OCI-LY7 (cell line): Measurements from ENCODE around the gene MEIS2.

ENCODE experiments used
- CTCF ChIP-seq: fragments of 200-600 bp; sonication (generic); conservative IDR thresholded peaks from 2 replicates; pipeline ENCODE4 v1.5.1; 2014; ENCODE audit warnings: mild to moderate bottlenecking, antibody characterized with exemption, low read length, moderate library complexity, mixed read lengths
- EZH2phosphoT487 ChIP-seq: fragments of 200-600 bp; sonication (generic); IDR thresholded peaks from 2 replicates; pipeline ENCODE4 v1.6.1; 2018; ENCODE audit warnings: low read depth, borderline replicate concordance, mild to moderate bottlenecking, mixed run types, antibody characterized with exemption, low read length, moderate library complexity, mixed read lengths

- no peak for TF ChIP-seq CTCF
- no peak for TF ChIP-seq EZH2phosphoT487
Measured at GRCh38 chr15:36954486-36954885, 145.9 kb downstream of the MEIS2 start.
